ENCODE measurements around the gene CTDSPL. TPM values are rescaled to one million over a fixed set of nuclear protein-coding genes. Genes with fewer than 3 reads are reported as not detected.

Gene CTDSPL
- polyA plus RNA-seq, 2 donors: 7.6 to 13.6 TPM

DNA sequence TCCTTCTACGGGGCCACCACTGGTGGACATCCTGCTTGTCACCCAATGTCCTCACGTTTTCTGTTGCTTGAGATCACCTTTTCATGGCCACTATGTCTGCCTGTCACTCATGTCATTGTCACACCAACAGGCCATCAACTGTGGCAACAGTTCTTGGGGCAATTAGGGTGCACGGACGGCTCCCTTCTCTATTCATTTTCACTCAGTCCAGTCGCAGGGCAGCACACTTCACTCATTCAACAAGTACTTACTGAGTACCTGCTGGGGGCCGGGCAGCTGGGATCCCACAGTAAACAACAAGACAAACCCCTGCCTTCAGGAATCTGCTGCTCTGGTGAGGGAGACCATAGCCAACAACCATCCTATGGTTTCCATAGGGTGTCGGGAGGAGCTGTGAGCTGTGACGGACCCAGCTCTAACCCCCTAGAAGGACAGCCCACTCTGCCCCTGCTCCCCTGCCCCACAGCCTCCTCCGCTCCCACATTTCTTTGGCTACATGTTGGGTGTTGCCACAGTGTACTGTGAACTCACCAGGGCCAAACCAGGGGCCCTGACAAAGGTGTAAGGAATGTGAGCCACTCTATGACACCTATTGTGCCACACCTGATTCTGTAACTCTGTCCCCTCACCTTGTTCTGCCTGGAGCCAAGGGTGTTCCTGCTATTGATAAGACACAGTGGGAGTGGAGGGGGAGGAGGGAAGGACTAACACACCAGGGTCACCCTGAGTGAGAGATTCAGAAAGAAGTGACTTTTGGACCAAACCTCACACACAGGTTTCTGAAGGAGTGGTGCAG, 130.8 kb downstream of the CTDSPL start:
- Histone ChIP-seq H3K4me1 (ENCODE audit: control insufficient read depth in 2 of 2, insufficient read depth in 2 of 2, low read length in 1 of 2) (peaks cover 0 to 29% of the 10 kb centered on the region in 2 donors), H3K36me3 (ENCODE audit: control insufficient read depth in 2 of 2, insufficient read depth in 2 of 2, low read length in 1 of 2) (peaks cover 0 to 6% of the 10 kb centered on the region in 2 donors), H3K4me3 (ENCODE audit: low read depth in 1 of 2, low read length in 2 of 2) (no peak overlapping the region), H3K27me3 (ENCODE audit: control insufficient read depth in 1 of 2, insufficient read depth in 2 of 2, low read length in 2 of 2) (no peaks in the 10 kb centered on the region), H3K9me3 (ENCODE audit: control insufficient read depth in 2 of 2, insufficient read depth in 1 of 2, low read depth in 1 of 2, low read length in 1 of 2) (no peaks in the 10 kb centered on the region), H3K27ac (ENCODE audit: low read depth in 2 of 2, low read length in 1 of 2) (peak overlapping the region; percentile 62 to 83)
- WGBS, 2 donors: 82 to 89% methylated on average over 9 of the region's 9 CpGs

DNA sequence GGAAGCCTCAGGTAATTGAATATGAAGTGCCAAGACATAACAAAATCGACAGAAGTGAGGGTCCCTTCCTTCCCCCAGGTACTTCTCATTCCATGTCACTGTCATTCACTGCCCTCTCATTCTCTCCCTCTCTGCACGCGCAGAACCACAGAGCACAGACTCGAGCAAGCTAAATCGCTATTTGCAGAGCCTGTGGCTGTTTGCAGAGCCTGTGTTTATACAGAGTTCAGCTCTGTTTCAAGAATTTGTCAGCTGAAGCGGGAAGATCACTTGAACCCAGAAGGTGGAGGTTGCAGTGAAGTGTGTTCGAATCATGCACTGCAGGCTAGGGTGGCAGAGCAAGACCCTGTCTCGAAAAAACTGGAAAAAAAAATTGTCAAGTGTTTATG, 131.4 kb downstream of the CTDSPL start:
- H3K4me1 ChIP-seq (ENCODE audit: control insufficient read depth in 2 of 2, insufficient read depth in 2 of 2, low read length in 1 of 2): peaks cover 0 to 26% of the 10 kb centered on the region in 2 donors
- no peaks in the 10 kb centered on the region for H3K27me3 ChIP-seq (ENCODE audit: control insufficient read depth in 1 of 2, insufficient read depth in 2 of 2, low read length in 2 of 2)
- WGBS, 2 donors: 61 to 77% methylated on average over 8 of the region's 8 CpGs
- no peaks in the 10 kb centered on the region for H3K9me3 ChIP-seq (ENCODE audit: control insufficient read depth in 2 of 2, insufficient read depth in 1 of 2, low read depth in 1 of 2, low read length in 1 of 2)
- H3K27ac ChIP-seq (ENCODE audit: low read depth in 2 of 2, low read length in 1 of 2): peak overlapping the region; percentile 83 to 85
- H3K4me3 ChIP-seq (ENCODE audit: low read depth in 1 of 2, low read length in 2 of 2): no peak overlapping the region
- peaks cover 0 to 6% of the 10 kb centered on the region in 2 donors for H3K36me3 ChIP-seq (ENCODE audit: control insufficient read depth in 2 of 2, insufficient read depth in 2 of 2, low read length in 1 of 2)

DNA sequence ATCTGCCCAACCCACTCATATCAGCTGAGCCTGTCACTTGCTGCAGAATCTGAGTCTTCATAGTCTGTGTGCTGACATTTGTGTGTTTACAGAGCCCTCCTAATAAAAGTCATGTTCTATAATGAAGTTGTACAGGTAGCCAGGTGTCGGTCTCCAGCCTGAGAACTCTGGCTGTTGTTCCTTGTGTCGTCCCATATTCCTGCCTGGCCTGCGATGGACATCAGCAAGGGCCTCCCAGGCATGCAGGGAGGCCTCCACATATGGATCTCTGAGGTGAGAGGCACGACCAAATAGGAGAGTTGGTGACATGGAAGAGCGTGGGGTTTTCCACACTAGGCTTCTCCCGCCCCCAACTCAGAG, 131.8 kb downstream of the CTDSPL start:
- Histone ChIP-seq H3K27me3 (ENCODE audit: control insufficient read depth in 1 of 2, insufficient read depth in 2 of 2, low read length in 2 of 2) (no peaks in the 10 kb centered on the region), H3K9me3 (ENCODE audit: control insufficient read depth in 2 of 2, insufficient read depth in 1 of 2, low read depth in 1 of 2, low read length in 1 of 2) (no peaks in the 10 kb centered on the region), H3K4me3 (ENCODE audit: low read depth in 1 of 2, low read length in 2 of 2) (peak overlapping the region; percentile 73 to 81), H3K36me3 (ENCODE audit: control insufficient read depth in 2 of 2, insufficient read depth in 2 of 2, low read length in 1 of 2) (peaks cover 0 to 6% of the 10 kb centered on the region in 2 donors), H3K27ac (ENCODE audit: low read depth in 2 of 2, low read length in 1 of 2) (peak overlapping the region; percentile 83 to 85), H3K4me1 (ENCODE audit: control insufficient read depth in 2 of 2, insufficient read depth in 2 of 2, low read length in 1 of 2) (peaks cover 0 to 29% of the 10 kb centered on the region in 2 donors)
- WGBS, 2 donors: 48 to 55% methylated on average over 6 of the region's 6 CpGs

DNA sequence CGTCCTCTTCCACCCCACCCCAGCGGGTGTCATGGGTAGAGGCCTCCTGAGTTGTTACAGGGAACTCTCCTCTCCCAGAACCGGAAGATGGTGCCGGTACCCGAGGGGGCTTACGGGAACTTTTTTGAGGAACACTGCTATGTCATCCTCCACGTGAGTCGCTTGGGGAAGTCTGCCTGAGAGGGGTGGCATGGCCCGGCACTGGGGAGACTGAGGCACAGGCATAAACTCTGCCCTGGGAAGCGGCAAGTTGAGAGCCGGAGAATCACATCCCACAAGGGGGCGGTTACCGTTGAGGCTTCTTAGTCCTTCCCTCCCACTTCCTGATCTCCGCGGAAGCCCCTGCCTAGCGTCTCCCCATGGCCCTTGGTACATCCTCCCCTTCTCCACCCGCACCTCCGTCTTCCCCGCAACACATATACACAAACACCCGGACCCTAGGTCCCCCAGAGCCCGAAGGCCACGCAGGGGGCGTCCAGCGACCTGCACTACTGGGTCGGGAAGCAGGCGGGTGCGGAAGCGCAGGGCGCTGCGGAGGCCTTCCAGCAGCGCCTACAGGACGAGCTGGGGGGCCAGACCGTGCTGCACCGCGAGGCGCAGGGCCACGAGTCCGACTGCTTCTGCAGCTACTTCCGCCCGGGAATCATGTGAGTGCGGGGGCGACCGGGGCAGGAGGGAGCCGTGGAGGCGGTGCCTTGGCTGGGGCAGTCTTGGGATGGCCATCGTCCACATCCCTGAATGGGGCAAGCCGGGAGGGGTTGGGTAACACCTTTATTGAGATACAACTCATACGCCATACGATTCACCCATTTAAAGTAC, 132.3 kb downstream of the CTDSPL start:
- Histone ChIP-seq H3K27ac (ENCODE audit: low read depth in 2 of 2, low read length in 1 of 2) (peak overlapping the region; percentile 83 to 85), H3K4me3 (ENCODE audit: low read depth in 1 of 2, low read length in 2 of 2) (peak overlapping the region; percentile 73 to 81), H3K4me1 (ENCODE audit: control insufficient read depth in 2 of 2, insufficient read depth in 2 of 2, low read length in 1 of 2) (peaks cover 0 to 32% of the 10 kb centered on the region in 2 donors), H3K36me3 (ENCODE audit: control insufficient read depth in 2 of 2, insufficient read depth in 2 of 2, low read length in 1 of 2) (peaks cover 0 to 6% of the 10 kb centered on the region in 2 donors), H3K27me3 (ENCODE audit: control insufficient read depth in 1 of 2, insufficient read depth in 2 of 2, low read length in 2 of 2) (no peaks in the 10 kb centered on the region), H3K9me3 (ENCODE audit: control insufficient read depth in 2 of 2, insufficient read depth in 1 of 2, low read depth in 1 of 2, low read length in 1 of 2) (no peaks in the 10 kb centered on the region)
- 2 to 11% methylated on average over 48 to 49 of the region's 49 CpGs for WGBS, 2 donors

DNA sequence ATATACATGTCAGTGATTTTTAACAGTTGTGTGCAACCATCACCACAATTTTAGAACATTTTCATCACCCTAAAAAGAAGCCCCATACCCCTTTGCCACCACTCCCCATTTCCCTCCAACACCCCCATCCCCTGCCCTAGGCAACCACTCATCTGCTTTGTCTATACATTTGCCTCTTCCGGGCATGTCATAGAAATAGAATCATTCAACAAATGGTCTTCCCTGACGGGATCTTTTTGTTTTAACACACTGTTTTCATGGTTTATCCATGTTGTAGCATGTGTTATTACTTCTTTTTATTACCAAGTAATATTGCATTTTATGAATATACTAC, 132.9 kb downstream of the CTDSPL start:
- Histone ChIP-seq H3K4me1 (ENCODE audit: control insufficient read depth in 2 of 2, insufficient read depth in 2 of 2, low read length in 1 of 2) (peaks cover 0 to 32% of the 10 kb centered on the region in 2 donors), H3K27ac (ENCODE audit: low read depth in 2 of 2, low read length in 1 of 2) (peak overlapping the region in 1 of 2 donors; percentile 83), H3K4me3 (ENCODE audit: low read depth in 1 of 2, low read length in 2 of 2) (peak overlapping the region; percentile 73 to 81), H3K9me3 (ENCODE audit: control insufficient read depth in 2 of 2, insufficient read depth in 1 of 2, low read depth in 1 of 2, low read length in 1 of 2) (no peaks in the 10 kb centered on the region), H3K36me3 (ENCODE audit: control insufficient read depth in 2 of 2, insufficient read depth in 2 of 2, low read length in 1 of 2) (peaks cover 0 to 10% of the 10 kb centered on the region in 2 donors), H3K27me3 (ENCODE audit: control insufficient read depth in 1 of 2, insufficient read depth in 2 of 2, low read length in 2 of 2) (no peaks in the 10 kb centered on the region)
- WGBS, 2 donors: 12 to 26% methylated on average over 2 of the region's 2 CpGs

DNA sequence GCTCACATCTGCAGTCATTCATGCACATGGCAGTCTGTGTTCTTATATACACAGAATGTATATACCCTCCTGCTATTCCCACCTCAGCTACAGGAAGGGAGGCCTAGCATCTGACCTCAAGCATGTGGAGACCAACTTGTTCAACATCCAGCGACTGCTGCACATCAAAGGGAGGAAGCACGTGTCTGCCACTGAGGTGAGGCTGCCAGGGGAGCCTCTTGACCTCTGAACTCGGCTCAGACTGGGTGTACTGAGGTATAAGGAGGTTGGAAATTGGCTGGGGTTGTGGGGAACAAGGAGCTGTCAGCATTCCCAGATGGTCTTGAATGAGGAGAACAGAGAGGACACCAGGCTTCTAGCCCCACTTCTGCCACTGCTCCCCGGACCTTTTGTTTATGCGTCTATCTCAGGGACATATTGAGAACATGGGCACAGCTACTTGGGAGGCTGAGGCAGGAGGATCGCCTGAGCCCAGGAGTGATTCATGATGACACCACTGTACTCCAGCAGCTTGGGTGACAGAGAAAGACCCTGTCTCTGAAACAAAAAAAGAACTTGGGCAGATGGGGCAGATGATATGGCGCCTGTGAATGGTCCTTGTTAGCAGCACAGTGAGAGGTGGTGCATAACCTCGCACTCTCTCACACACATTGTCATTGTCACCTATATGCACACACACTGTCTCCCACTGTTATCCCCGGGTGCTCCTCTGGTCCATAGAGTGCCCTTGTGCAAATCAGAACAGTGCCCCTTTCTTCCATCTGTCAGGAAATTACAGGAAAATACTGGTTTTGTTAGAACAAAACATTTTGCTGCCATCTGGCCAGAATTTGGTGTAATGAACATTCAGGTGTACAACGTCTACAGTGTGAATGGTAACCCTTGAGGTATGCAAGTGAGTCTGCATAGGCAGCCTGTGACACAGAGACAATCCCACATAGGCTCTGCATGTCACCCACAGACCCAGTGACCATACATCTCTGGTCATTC, 134.3 kb downstream of the CTDSPL start:
- no peaks in the 10 kb centered on the region for H3K9me3 ChIP-seq (ENCODE audit: control insufficient read depth in 2 of 2, insufficient read depth in 1 of 2, low read depth in 1 of 2, low read length in 1 of 2)
- WGBS, 2 donors: 81 to 82% methylated on average over 10 of the region's 10 CpGs
- H3K27me3 ChIP-seq (ENCODE audit: control insufficient read depth in 1 of 2, insufficient read depth in 2 of 2, low read length in 2 of 2): no peaks in the 10 kb centered on the region
- H3K4me1 ChIP-seq (ENCODE audit: control insufficient read depth in 2 of 2, insufficient read depth in 2 of 2, low read length in 1 of 2): peaks cover 0 to 28% of the 10 kb centered on the region in 2 donors
- no peak overlapping the region for H3K4me3 ChIP-seq (ENCODE audit: low read depth in 1 of 2, low read length in 2 of 2)
- H3K27ac ChIP-seq (ENCODE audit: low read depth in 2 of 2, low read length in 1 of 2): peak overlapping the region in 1 of 2 donors; percentile 14
- H3K36me3 ChIP-seq (ENCODE audit: control insufficient read depth in 2 of 2, insufficient read depth in 2 of 2, low read length in 1 of 2): peaks cover 0 to 10% of the 10 kb centered on the region in 2 donors

DNA sequence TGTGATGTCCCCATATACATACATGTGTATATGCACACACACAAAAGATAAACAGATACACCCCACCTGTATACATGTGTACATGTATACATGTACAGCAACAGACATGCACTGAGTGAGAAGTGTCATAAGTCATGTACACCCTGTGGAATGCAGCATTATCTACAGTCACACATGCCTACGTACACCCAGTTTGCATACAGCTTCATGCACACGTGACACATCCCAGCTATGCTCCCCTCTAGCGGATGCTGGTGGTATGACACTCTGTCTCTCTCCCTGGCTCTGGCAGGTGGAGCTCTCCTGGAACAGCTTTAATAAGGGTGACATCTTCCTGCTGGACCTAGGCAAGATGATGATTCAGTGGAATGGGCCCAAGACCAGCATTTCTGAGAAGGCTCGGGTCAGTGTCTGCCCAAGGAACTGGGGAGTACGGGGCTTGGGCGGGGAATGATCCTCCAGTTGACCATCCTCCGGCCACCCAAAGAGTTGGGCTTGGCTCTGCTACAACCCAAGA, 135.2 kb downstream of the CTDSPL start:
- H3K9me3 ChIP-seq (ENCODE audit: control insufficient read depth in 2 of 2, insufficient read depth in 1 of 2, low read depth in 1 of 2, low read length in 1 of 2): no peaks in the 10 kb centered on the region
- peaks cover 0 to 26% of the 10 kb centered on the region in 2 donors for H3K4me1 ChIP-seq (ENCODE audit: control insufficient read depth in 2 of 2, insufficient read depth in 2 of 2, low read length in 1 of 2)
- WGBS, 2 donors: 45 to 48% methylated on average over 7 of the region's 7 CpGs
- H3K4me3 ChIP-seq (ENCODE audit: low read depth in 1 of 2, low read length in 2 of 2): no peak overlapping the region
- no peak overlapping the region for H3K27ac ChIP-seq (ENCODE audit: low read depth in 2 of 2, low read length in 1 of 2)
- H3K36me3 ChIP-seq (ENCODE audit: control insufficient read depth in 2 of 2, insufficient read depth in 2 of 2, low read length in 1 of 2): peaks cover 0 to 15% of the 10 kb centered on the region in 2 donors
- no peaks in the 10 kb centered on the region for H3K27me3 ChIP-seq (ENCODE audit: control insufficient read depth in 1 of 2, insufficient read depth in 2 of 2, low read length in 2 of 2)

DNA sequence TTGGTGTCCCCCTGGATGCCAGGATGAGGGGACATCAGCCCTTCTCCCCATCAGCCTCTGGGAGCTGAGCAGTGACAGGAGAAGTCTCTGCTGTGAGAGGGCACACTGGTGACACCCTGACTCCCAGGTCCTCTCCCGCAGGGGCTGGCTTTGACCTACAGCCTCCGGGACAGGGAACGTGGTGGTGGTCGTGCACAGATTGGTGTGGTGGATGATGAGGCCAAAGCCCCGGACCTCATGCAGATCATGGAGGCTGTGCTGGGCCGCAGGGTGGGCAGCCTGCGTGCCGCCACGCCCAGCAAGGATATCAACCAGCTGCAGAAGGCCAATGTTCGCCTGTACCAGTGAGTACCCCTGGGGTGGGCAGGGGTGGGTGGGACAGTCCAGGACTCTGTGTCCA, 135.7 kb downstream of the CTDSPL start:
- WGBS, 2 donors: 90 to 94% methylated on average over 10 of the region's 10 CpGs
- Histone ChIP-seq H3K9me3 (ENCODE audit: control insufficient read depth in 2 of 2, insufficient read depth in 1 of 2, low read depth in 1 of 2, low read length in 1 of 2) (no peaks in the 10 kb centered on the region), H3K27ac (ENCODE audit: low read depth in 2 of 2, low read length in 1 of 2) (no peak overlapping the region), H3K36me3 (ENCODE audit: control insufficient read depth in 2 of 2, insufficient read depth in 2 of 2, low read length in 1 of 2) (peaks cover 0 to 19% of the 10 kb centered on the region in 2 donors), H3K4me1 (ENCODE audit: control insufficient read depth in 2 of 2, insufficient read depth in 2 of 2, low read length in 1 of 2) (peaks cover 0 to 21% of the 10 kb centered on the region in 2 donors), H3K27me3 (ENCODE audit: control insufficient read depth in 1 of 2, insufficient read depth in 2 of 2, low read length in 2 of 2) (no peaks in the 10 kb centered on the region), H3K4me3 (ENCODE audit: low read depth in 1 of 2, low read length in 2 of 2) (no peak overlapping the region)
